ENCODE measurements around the gene ADAMTS1. TPM values are rescaled to one million over a fixed set of nuclear protein-coding genes. Genes with fewer than 3 reads are reported as not detected.
"Not testable (repeated sequence)": the region's sequence is repeated elsewhere in the genome, so short reads cannot be mapped to it uniquely, and the experiment has no call there.

Gene ADAMTS1
- total RNA-seq, 1 experiment from 2014 or later, result 1.4 TPM

GRCh38 chr21:26877018-26877417, 31.8 kb upstream of the ADAMTS1 start:
- Mint-ChIP-seq H3K27me3 (ENCODE audit: insufficient read depth, unreplicated experiment) (no peaks in the 10 kb centered on the region), H3K36me3 (ENCODE audit: insufficient read depth, unreplicated experiment) (peaks cover 5% of the 10 kb centered on the region), H3K9me3 (ENCODE audit: unreplicated experiment) (no peaks in the 10 kb centered on the region), H3K4me1 (ENCODE audit: insufficient read depth, unreplicated experiment) (no peaks in the 10 kb centered on the region), H3K27ac (ENCODE audit: low read depth, unreplicated experiment) (no peak overlapping the region), H3K4me3 (ENCODE audit: unreplicated experiment) (no peak overlapping the region)
- DNase-seq (ENCODE audit: unreplicated experiment), result no peak
- BruUV-seq (replicated peaks), result no TSS peak
- TF ChIP-seq CTCF (IDR thresholded peaks at IDR 0.05; ENCODE audit: unreplicated experiment), result no peak
- ChIA-PET CTCF (no interaction called here), POLR2A (no interaction called here)
- intact Hi-C loops (cut with micrococcal nuclease), result no loop called here

DNA sequence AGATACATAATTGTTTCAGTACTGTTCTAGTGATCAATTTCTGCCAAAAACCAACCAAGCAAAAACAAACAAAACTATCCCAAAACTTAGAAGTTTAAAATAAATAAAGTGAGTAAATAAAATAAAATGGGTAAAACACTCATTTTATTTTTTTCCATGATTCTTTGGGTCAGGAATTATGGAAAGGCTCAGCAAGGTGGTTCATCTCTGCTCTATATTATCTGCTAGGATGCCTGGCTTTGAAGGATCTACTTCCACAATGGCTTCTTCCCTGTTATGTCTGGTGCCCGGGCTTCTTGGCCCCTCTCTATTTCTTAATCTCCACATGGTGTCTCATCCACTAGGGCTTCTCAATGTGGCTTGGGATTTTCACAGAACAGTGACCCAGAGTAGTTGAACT, 29.1 kb upstream of the ADAMTS1 start:
- POLR2A ChIA-PET, result no interaction called here
- CTCF ChIA-PET, result interaction anchor here (0.5 kb wide), 1 partner anchor 216 kb away, joined by 3 read pairs; no protein-coding TSS in a partner anchor
- no peaks in the 10 kb centered on the region for H3K27me3 Mint-ChIP-seq (ENCODE audit: insufficient read depth, unreplicated experiment)
- intact Hi-C loops (cut with micrococcal nuclease), result no loop called here
- no peaks in the 10 kb centered on the region for H3K9me3 Mint-ChIP-seq (ENCODE audit: unreplicated experiment)
- no peak for DNase-seq (ENCODE audit: unreplicated experiment)
- no peak overlapping the region for H3K27ac Mint-ChIP-seq (ENCODE audit: low read depth, unreplicated experiment)
- BruUV-seq (replicated peaks), result no TSS peak
- H3K4me1 Mint-ChIP-seq (ENCODE audit: insufficient read depth, unreplicated experiment), result peaks cover 4% of the 10 kb centered on the region
- peaks cover under 1% of the 10 kb centered on the region for H3K36me3 Mint-ChIP-seq (ENCODE audit: insufficient read depth, unreplicated experiment)
- H3K4me3 Mint-ChIP-seq (ENCODE audit: unreplicated experiment), result no peak overlapping the region
- TF ChIP-seq CTCF (IDR thresholded peaks at IDR 0.05; ENCODE audit: unreplicated experiment), result no peak

DNA sequence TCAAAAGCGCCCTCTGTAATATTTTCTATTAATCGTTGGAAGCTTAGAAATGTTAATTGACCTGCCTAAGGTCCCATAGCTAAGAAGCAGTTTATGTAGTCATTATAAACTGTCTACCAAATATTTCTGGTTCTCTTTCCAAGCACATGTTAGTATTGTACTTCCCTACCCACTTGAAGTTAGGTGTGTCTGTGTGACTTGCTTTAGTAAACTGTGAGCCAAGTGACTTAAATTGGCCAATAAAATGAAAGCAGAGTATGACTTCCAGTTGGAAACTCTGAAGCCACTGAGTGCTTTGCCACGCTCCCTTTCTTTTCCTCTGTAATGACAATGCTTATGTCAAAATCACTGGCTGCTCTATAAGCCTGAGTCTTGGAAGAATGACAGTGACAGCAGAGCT, 20.6 kb upstream of the ADAMTS1 start:
- ChIA-PET CTCF (interaction anchor here (0.6 to 1.1 kb wide), 2 partner anchors 22 to 718 kb away, joined by 3 read pairs; no protein-coding TSS in a partner anchor), POLR2A (no interaction called here)
- Mint-ChIP-seq H3K27me3 (ENCODE audit: insufficient read depth, unreplicated experiment) (no peaks in the 10 kb centered on the region), H3K36me3 (ENCODE audit: insufficient read depth, unreplicated experiment) (no peaks in the 10 kb centered on the region), H3K4me3 (ENCODE audit: unreplicated experiment) (no peak overlapping the region), H3K9me3 (ENCODE audit: unreplicated experiment) (no peaks in the 10 kb centered on the region), H3K27ac (ENCODE audit: low read depth, unreplicated experiment) (no peak overlapping the region), H3K4me1 (ENCODE audit: insufficient read depth, unreplicated experiment) (peaks cover 11% of the 10 kb centered on the region)
- no peak for DNase-seq (ENCODE audit: unreplicated experiment)
- intact Hi-C loops (cut with micrococcal nuclease), result no loop called here
- BruUV-seq (replicated peaks), result no TSS peak
- TF ChIP-seq CTCF (IDR thresholded peaks at IDR 0.05; ENCODE audit: unreplicated experiment), result no peak

DNA sequence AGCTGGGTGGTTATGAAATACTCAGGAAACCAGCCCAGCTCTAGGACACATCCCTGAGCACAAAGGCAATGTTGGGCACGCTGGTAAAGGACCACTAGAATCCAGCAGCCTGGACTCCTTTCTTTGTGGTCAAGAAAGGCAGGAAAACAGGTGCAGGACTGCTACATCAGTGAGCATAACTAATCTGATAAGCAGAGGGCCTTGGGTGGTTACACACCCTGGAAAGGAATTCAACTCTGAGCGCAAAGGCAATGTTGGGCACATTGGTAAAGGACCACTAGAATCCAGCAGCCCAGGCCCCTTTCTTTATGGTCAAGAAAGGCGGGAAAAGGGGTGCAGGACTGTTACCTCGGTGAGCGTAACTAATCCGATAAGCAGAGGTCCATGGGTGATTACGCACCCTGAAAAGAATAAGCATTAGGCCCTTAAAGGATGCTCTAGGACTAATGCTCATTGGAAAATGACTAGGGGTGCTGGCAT, 11.7 kb upstream of the ADAMTS1 start:
- H3K4me1 Mint-ChIP-seq (ENCODE audit: insufficient read depth, unreplicated experiment); H3K27me3 Mint-ChIP-seq (ENCODE audit: insufficient read depth, unreplicated experiment); BruUV-seq (replicated peaks); POLR2A ChIA-PET; H3K9me3 Mint-ChIP-seq (ENCODE audit: unreplicated experiment); H3K4me3 Mint-ChIP-seq (ENCODE audit: unreplicated experiment); CTCF ChIA-PET; H3K36me3 Mint-ChIP-seq (ENCODE audit: insufficient read depth, unreplicated experiment); H3K27ac Mint-ChIP-seq (ENCODE audit: low read depth, unreplicated experiment); DNase-seq (ENCODE audit: unreplicated experiment): not testable (repeated sequence)
- intact Hi-C loops (cut with micrococcal nuclease), result loop anchor here (10.0 kb wide), 1 partner anchor 948 kb away; no protein-coding TSS in a partner anchor

DNA sequence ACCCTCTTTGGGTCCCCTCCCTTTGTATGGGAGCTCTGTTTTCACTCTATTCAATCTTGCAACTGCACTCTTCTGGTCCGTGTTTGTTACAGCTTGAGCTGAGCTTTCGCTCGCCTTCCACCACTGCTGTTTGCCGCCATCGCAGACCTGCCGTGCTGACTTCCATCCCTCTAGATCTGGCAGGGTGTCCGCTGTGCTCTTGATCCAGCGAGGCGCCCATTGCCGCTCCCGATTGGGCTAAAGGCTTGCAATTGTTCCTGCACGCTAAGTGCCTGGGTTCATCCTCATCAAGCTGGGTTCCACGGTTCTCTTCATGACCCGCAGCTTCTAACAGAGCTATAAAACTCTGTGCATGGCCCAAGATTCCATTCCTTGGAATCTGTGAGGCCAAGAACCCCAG, 9.5 kb upstream of the ADAMTS1 start:
- BruUV-seq (replicated peaks); H3K4me3 Mint-ChIP-seq (ENCODE audit: unreplicated experiment); H3K27ac Mint-ChIP-seq (ENCODE audit: low read depth, unreplicated experiment); H3K27me3 Mint-ChIP-seq (ENCODE audit: insufficient read depth, unreplicated experiment); DNase-seq (ENCODE audit: unreplicated experiment); POLR2A ChIA-PET; H3K36me3 Mint-ChIP-seq (ENCODE audit: insufficient read depth, unreplicated experiment); H3K9me3 Mint-ChIP-seq (ENCODE audit: unreplicated experiment); H3K4me1 Mint-ChIP-seq (ENCODE audit: insufficient read depth, unreplicated experiment): not testable (repeated sequence)
- intact Hi-C loops (cut with micrococcal nuclease), result loop anchor here (10.0 kb wide), 1 partner anchor 950 kb away; no protein-coding TSS in a partner anchor
- CTCF ChIA-PET, result interaction anchor here (0.6 to 3.2 kb wide), 5 partner anchors 57 to 1891 kb away, joined by 3 to 15 read pairs (median 3); no protein-coding TSS in a partner anchor
